OCI-LY7 (cell line): ENCODE measurements around the gene LRRC1. TPM values are rescaled to one million over a fixed set of nuclear protein-coding genes. Genes with fewer than 3 reads are reported as not detected.

Source experiments
- BruUV-seq: library from RNA; stranded (reverse); fragments of 400-500 nt; replicated peaks from 2 replicates; lab custom pipeline; 2021; lab: Mats Ljungman, UMichigan
- CTCF ChIA-PET: fragments of 300-600 bp; sonication (Branson Sonifier 250); formaldehyde crosslinking; loops from one replicate; lab custom pipeline; 2022; ENCODE audit warnings: antibody characterized with exemption; ENCODE audit not compliant: unreplicated experiment; lab: Charles Lee
- POLR2A ChIA-PET: fragments of 300-600 bp; sonication (Branson Sonifier 250); formaldehyde crosslinking; loops from one replicate; lab custom pipeline; 2022; ENCODE audit warnings: antibody characterized with exemption; lab: Charles Lee
- DNase-seq: peaks from one replicate; pipeline ENCODE4 v3.0.0-alpha.2; 2015; ENCODE audit warnings: low spot score
- H2AFZ ChIP-seq: fragments of 200-600 bp; sonication (generic), shearing (Covaris generic); 2 replicates; pipeline ENCODE4 v1.6.1; 2014; ENCODE audit warnings: mild to moderate bottlenecking, antibody characterized with exemption, low read length, moderate library complexity
- H3K27ac ChIP-seq: fragments of 200-600 bp; sonication (generic); 2 replicates; pipeline ENCODE4 v1.5.1; 2014; ENCODE audit warnings: mixed run types, low read depth, mild to moderate bottlenecking, moderate library complexity, low read length, inconsistent platforms; ENCODE audit not compliant: poor library complexity, severe bottlenecking
- H3K36me3 ChIP-seq: fragments of 200-600 bp; sonication (generic); 2 replicates; pipeline ENCODE4 v1.6.1; 2014; ENCODE audit warnings: mild to moderate bottlenecking, antibody characterized with exemption, low read length, moderate library complexity, mixed read lengths; ENCODE audit not compliant: insufficient read depth
- H3K4me1 ChIP-seq: fragments of 200-600 bp; sonication (generic); 2 replicates; pipeline ENCODE4 v1.5.1; 2014; ENCODE audit warnings: mild to moderate bottlenecking, low read length; ENCODE audit not compliant: insufficient read depth, poor library complexity, severe bottlenecking
- H3K4me2 ChIP-seq: fragments of 200-600 bp; sonication (generic); 2 replicates; pipeline ENCODE4 v1.6.1; 2014; ENCODE audit warnings: mild to moderate bottlenecking, low read length
- H3K4me3 ChIP-seq: fragments of 200-600 bp; sonication (generic); 2 replicates; pipeline ENCODE4 v1.5.1; 2014; ENCODE audit warnings: mild to moderate bottlenecking, low read depth, low read length; ENCODE audit not compliant: poor library complexity, severe bottlenecking
- H3K79me2 ChIP-seq: fragments of 200-600 bp; sonication (generic); 2 replicates; pipeline ENCODE4 v1.6.1; 2016; ENCODE audit warnings: low read depth, mild to moderate bottlenecking, low read length, moderate library complexity, mixed read lengths; ENCODE audit not compliant: insufficient read depth
- H3K9me2 ChIP-seq: fragments of 200-600 bp; sonication (generic); 2 replicates; pipeline ENCODE4 v1.6.1; 2016; ENCODE audit warnings: mild to moderate bottlenecking, low read length, mixed read lengths; ENCODE audit not compliant: insufficient read depth
- H3K9me3 ChIP-seq: fragments of 200-600 bp; sonication (generic); 2 replicates; pipeline ENCODE4 v1.6.1; 2014; ENCODE audit warnings: mild to moderate bottlenecking, mixed run types, low read length, mixed read lengths
- H4K20me1 ChIP-seq: fragments of 200-600 bp; sonication (generic); 2 replicates; pipeline ENCODE4 v1.6.1; 2014; ENCODE audit warnings: mild to moderate bottlenecking, antibody characterized with exemption, low read length, moderate library complexity, mixed read lengths; ENCODE audit not compliant: insufficient read depth
- CTCF ChIP-seq: fragments of 200-600 bp; sonication (generic); conservative IDR thresholded peaks from 2 replicates; pipeline ENCODE4 v1.5.1; 2014; ENCODE audit warnings: mild to moderate bottlenecking, antibody characterized with exemption, low read length, moderate library complexity, mixed read lengths
- EZH2phosphoT487 ChIP-seq: fragments of 200-600 bp; sonication (generic); IDR thresholded peaks from 2 replicates; pipeline ENCODE4 v1.6.1; 2018; ENCODE audit warnings: low read depth, borderline replicate concordance, mild to moderate bottlenecking, mixed run types, antibody characterized with exemption, low read length, moderate library complexity, mixed read lengths
- intact Hi-C: fragments of 100-400 bp; cut with micrococcal nuclease; formaldehyde crosslinking; loops from one replicate; pipeline ENCODE4 v1.10.0; 2022; ENCODE audit not compliant: unreplicated experiment
- total RNA-seq, 2 experiments: library from RNA; depleted of rRNA in 1 of 2; stranded (reverse); fragments of >200 nt in 1 of 2; shearing (Covaris generic) in 1 of 2; gene quantifications; 2 replicates each; pipeline ENCODE4 v1.2.3, GENCODE V29; 2014 to 2022

The LRRC1 gene
- total RNA-seq, 2 experiments from 2014 or later: 8.2 to 8.4 TPM

GRCh38 chr6:53930330-53930729 lies 135.5 kb downstream of the LRRC1 start:
- CTCF ChIA-PET: no interaction called here
- BruUV-seq: no TSS peak
- H3K27ac ChIP-seq: no peak overlapping the region
- no peaks in the 10 kb centered on the region for H3K9me2 ChIP-seq
- H3K79me2 ChIP-seq: no peaks in the 10 kb centered on the region
- no peak for DNase-seq
- no peaks in the 10 kb centered on the region for H3K9me3 ChIP-seq
- no peak overlapping the region for H2AFZ ChIP-seq
- intact Hi-C loops: no loop called here
- no peaks in the 10 kb centered on the region for H4K20me1 ChIP-seq
- POLR2A ChIA-PET: interaction anchor here (0.6 to 1.3 kb wide), 3 partner anchors 11 to 22 kb away, joined by 3 to 5 read pairs (median 4); no protein-coding TSS in a partner anchor
- TF ChIP-seq CTCF: no peak
- TF ChIP-seq EZH2phosphoT487: no peak
- no peaks in the 10 kb centered on the region for H3K4me1 ChIP-seq
- H3K4me2 ChIP-seq: no peak overlapping the region
- no peak overlapping the region for H3K4me3 ChIP-seq
- no peaks in the 10 kb centered on the region for H3K36me3 ChIP-seq

- no peak overlapping the region for H3K4me2 ChIP-seq
- no peak for TF ChIP-seq EZH2phosphoT487
- TF ChIP-seq CTCF: no peak
- intact Hi-C loops: no loop called here
- no peaks in the 10 kb centered on the region for H3K36me3 ChIP-seq
- no peaks in the 10 kb centered on the region for H3K9me3 ChIP-seq
- DNase-seq: no peak
- no peak overlapping the region for H3K4me3 ChIP-seq
- H3K4me1 ChIP-seq: no peaks in the 10 kb centered on the region
- H4K20me1 ChIP-seq: no peaks in the 10 kb centered on the region
- BruUV-seq: no TSS peak
- no peaks in the 10 kb centered on the region for H3K9me2 ChIP-seq
- CTCF ChIA-PET: no interaction called here
- no peak overlapping the region for H3K27ac ChIP-seq
- no peaks in the 10 kb centered on the region for H3K79me2 ChIP-seq
- H2AFZ ChIP-seq: no peak overlapping the region
- POLR2A ChIA-PET: interaction anchor here (0.9 to 1.3 kb wide), 2 partner anchors 12 to 18 kb away, joined by 4 to 5 read pairs; no protein-coding TSS in a partner anchor
Observed at GRCh38 chr6:53931086-53931485, 136.3 kb downstream of the LRRC1 start.

- POLR2A ChIA-PET: no interaction called here
Observed at GRCh38 chr6:53932516-53932915, 137.7 kb downstream of the LRRC1 start.

More at GRCh38 chr6:53932516-53932915, 137.7 kb downstream of the LRRC1 start:
- no TSS peak for BruUV-seq
- H3K4me1 ChIP-seq: no peaks in the 10 kb centered on the region
- no peak overlapping the region for H2AFZ ChIP-seq
- CTCF ChIA-PET: no interaction called here
- no peaks in the 10 kb centered on the region for H4K20me1 ChIP-seq
- no peak for TF ChIP-seq EZH2phosphoT487
- no peak for TF ChIP-seq CTCF
- H3K9me2 ChIP-seq: no peaks in the 10 kb centered on the region
- H3K36me3 ChIP-seq: no peaks in the 10 kb centered on the region
- H3K4me2 ChIP-seq: no peak overlapping the region
- H3K79me2 ChIP-seq: no peaks in the 10 kb centered on the region
- no peak overlapping the region for H3K27ac ChIP-seq
- no peak for DNase-seq
- no peaks in the 10 kb centered on the region for H3K9me3 ChIP-seq
- intact Hi-C loops: no loop called here
- no peak overlapping the region for H3K4me3 ChIP-seq
